Uterus (tissue), 2 donors: ENCODE results near the gene PIEZO2.

Source experiments
- CTCF ChIP-seq, 4 experiments: fragments of 200-600 bp in 2 of 4; fragments of 450-650 bp in 2 of 4; sonication (generic) in 2 of 4; IDR thresholded peaks; one replicate each; pipeline ENCODE4 v1.5.1; 2016 to 2019; ENCODE audit warnings: antibody characterized with exemption in 4 of 4, mild to moderate bottlenecking in 2 of 4, moderate library complexity in 1 of 4
- POLR2A ChIP-seq, 2 donors: fragments of 450-650 bp; IDR thresholded peaks; one replicate each; pipeline ENCODE4 v1.6.1; 2016; ENCODE audit warnings: antibody characterized with exemption in 2 of 2, mild to moderate bottlenecking in 1 of 2, moderate library complexity in 1 of 2

GRCh38 chr18:11134940-11135339 lies 14.4 kb downstream of the PIEZO2 start:
- no peak for TF ChIP-seq CTCF (IDR thresholded peaks at IDR 0.05)
- TF ChIP-seq POLR2A (IDR thresholded peaks at IDR 0.05): no peak
